Measurements from ENCODE around the gene UBE2J2. TPM values are rescaled to one million over a fixed set of nuclear protein-coding genes. Genes with fewer than 3 reads are reported as not detected.
A peak's percentile ranks its signal among the peaks of the same experiment; 100 is the strongest.

UBE2J2 gene
- total and polyA plus RNA-seq, 2 of the 13 experiments (the other 11 are each of a cell fraction or from before 2014, with no cell fraction given) = 25.4 to 29.4 TPM

DNA sequence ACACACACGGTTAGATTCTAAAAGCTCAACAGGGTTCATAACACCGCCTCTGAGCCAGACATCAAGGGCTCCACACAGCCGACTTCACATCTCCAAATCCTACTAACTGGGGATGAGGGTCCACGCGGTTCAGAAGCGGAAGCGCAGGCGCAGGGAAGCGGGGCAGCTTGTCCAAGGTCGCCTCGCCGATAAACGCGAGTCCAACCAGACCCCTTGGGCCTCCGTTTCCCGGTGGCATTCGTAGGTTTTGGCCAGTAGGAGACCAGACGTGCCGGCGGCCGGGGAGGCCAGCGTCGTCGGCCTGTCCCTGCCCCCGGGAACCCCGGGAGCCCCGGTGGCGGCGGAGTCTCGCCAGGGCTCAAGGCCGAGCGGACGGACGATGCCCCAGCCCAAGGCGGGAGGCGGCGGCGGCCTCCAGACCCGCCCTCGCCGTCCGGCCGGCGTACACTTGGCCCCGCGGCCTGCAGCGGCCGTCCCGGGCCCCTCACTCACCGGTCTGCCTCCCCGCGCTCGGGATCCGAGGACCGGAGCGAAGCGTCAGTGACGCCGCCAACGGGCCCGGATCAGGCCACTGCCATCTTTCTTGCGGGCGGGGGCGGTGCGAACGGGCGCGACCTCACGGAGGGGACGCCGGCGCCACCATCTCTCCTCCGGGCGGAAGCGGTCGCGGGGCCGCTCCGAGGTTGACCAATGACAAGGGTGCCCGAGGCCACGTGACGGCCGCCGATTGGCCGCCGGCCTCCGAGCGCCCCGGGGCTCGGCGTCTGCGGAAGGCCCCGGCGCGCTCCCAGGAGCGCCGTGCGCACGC is 42.0 kb downstream of the UBE2J2 start, which contains the start of gene SDF4 (continued):
- TF ChIP-seq ZNF724P (CRISPR knock-in tag; IDR thresholded peaks at IDR 0.05; ENCODE audit: borderline replicate concordance) = no peak
- TF ChIP-seq ZMYM3 (CRISPR knock-in tag; IDR thresholded peaks at IDR 0.05) = no peak
- TF ChIP-seq PBX2 (CRISPR knock-in tag; IDR thresholded peaks at IDR 0.05) = no peak
- TF ChIP-seq ZNF552 (CRISPR knock-in tag; IDR thresholded peaks at IDR 0.05; ENCODE audit: borderline replicate concordance) = no peak
- peak; percentile 67 for TF ChIP-seq ZNF616 (CRISPR knock-in tag; IDR thresholded peaks at IDR 0.05; ENCODE audit: low read depth)
- TF ChIP-seq AGO2 (optimal IDR thresholded peaks at IDR 0.05; ENCODE audit: low read depth, low read length) = peak; percentile 95
- peak; percentile 80 for TF ChIP-seq KDM5B (CRISPR knock-in tag; IDR thresholded peaks at IDR 0.05; ENCODE audit: borderline replicate concordance)
- TF ChIP-seq, protein P1, sequence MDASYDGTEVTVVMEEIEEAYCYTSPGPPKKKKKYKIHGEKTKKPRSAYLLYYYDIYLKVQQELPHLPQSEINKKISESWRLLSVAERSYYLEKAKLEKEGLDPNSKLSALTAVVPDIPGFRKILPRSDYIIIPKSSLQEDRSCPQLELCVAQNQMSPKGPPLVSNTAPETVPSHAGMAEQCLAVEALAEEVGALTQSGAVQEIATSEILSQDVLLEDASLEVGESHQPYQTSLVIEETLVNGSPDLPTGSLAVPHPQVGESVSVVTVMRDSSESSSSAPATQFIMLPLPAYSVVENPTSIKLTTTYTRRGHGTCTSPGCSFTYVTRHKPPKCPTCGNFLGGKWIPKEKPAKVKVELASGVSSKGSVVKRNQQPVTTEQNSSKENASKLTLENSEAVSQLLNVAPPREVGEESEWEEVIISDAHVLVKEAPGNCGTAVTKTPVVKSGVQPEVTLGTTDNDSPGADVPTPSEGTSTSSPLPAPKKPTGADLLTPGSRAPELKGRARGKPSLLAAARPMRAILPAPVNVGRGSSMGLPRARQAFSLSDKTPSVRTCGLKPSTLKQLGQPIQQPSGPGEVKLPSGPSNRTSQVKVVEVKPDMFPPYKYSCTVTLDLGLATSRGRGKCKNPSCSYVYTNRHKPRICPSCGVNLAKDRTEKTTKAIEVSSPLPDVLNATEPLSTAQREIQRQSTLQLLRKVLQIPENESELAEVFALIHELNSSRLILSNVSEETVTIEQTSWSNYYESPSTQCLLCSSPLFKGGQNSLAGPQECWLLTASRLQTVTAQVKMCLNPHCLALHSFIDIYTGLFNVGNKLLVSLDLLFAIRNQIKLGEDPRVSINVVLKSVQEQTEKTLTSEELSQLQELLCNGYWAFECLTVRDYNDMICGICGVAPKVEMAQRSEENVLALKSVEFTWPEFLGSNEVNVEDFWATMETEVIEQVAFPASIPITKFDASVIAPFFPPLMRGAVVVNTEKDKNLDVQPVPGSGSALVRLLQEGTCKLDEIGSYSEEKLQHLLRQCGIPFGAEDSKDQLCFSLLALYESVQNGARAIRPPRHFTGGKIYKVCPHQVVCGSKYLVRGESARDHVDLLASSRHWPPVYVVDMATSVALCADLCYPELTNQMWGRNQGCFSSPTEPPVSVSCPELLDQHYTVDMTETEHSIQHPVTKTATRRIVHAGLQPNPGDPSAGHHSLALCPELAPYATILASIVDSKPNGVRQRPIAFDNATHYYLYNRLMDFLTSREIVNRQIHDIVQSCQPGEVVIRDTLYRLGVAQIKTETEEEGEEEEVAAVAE (CRISPR knock-in tag; IDR thresholded peaks at IDR 0.05; ENCODE audit: borderline replicate concordance) = no peak; the same call in 1 of the 2 replicates
- TF ChIP-seq, protein P2, sequence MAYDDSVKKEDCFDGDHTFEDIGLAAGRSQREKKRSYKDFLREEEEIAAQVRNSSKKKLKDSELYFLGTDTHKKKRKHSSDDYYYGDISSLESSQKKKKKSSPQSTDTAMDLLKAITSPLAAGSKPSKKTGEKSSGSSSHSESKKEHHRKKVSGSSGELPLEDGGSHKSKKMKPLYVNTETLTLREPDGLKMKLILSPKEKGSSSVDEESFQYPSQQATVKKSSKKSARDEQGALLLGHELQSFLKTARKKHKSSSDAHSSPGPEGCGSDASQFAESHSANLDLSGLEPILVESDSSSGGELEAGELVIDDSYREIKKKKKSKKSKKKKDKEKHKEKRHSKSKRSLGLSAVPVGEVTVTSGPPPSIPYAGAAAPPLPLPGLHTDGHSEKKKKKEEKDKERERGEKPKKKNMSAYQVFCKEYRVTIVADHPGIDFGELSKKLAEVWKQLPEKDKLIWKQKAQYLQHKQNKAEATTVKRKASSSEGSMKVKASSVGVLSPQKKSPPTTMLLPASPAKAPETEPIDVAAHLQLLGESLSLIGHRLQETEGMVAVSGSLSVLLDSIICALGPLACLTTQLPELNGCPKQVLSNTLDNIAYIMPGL (CRISPR knock-in tag; IDR thresholded peaks at IDR 0.05; ENCODE audit: borderline replicate concordance in 1 of 2, low read depth in 1 of 2) = peak; percentile 60 to 71; a peak in 2 of 4 replicates
- TF ChIP-seq, protein P3, sequence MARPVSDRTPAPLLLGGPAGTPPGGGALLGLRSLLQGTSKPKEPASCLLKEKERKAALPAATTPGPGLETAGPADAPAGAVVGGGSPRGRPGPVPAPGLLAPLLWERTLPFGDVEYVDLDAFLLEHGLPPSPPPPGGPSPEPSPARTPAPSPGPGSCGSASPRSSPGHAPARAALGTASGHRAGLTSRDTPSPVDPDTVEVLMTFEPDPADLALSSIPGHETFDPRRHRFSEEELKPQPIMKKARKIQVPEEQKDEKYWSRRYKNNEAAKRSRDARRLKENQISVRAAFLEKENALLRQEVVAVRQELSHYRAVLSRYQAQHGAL (CRISPR knock-in tag; IDR thresholded peaks at IDR 0.05; ENCODE audit: not compliant biosample characterization) = no peak
- TF ChIP-seq DRAP1 (CRISPR knock-in tag; IDR thresholded peaks at IDR 0.05) = peak; percentile 55; the same call in 1 of the 2 replicates
- TF ChIP-seq, protein P4, sequence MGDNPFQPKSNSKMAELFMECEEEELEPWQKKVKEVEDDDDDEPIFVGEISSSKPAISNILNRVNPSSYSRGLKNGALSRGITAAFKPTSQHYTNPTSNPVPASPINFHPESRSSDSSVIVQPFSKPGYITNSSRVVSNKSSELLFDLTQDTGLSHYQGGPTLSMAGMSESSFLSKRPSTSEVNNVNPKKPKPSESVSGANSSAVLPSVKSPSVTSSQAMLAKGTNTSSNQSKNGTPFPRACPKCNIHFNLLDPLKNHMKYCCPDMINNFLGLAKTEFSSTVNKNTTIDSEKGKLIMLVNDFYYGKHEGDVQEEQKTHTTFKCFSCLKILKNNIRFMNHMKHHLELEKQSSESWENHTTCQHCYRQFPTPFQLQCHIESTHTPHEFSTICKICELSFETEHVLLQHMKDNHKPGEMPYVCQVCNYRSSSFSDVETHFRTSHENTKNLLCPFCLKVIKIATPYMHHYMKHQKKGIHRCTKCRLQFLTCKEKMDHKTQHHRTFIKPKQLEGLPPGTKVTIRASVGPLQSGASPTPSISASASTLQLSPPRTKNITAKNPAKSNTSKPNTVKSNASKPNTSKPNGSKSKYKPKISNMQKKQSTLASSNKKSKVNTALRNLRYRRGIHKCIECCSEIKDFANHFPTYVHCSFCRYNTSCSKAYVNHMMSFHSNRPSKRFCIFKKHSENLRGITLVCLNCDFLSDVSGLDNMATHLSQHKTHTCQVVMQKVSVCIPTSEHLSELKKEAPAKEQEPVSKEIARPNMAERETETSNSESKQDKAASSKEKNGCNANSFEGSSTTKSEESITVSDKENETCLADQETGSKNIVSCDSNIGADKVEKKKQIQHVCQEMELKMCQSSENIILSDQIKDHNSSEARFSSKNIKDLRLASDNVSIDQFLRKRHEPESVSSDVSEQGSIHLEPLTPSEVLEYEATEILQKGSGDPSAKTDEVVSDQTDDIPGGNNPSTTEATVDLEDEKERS (CRISPR knock-in tag; IDR thresholded peaks at IDR 0.05) = no peak

All from HepG2 (cell line).